ENCODE data around the gene CFAP53.

Gene CFAP53

GRCh38 chr18:50188652-50189051, 77.6 kb downstream of the CFAP53 start:
- H3K36me3 ChIP-seq, result no peaks in the 10 kb centered on the region
- H3K27ac ChIP-seq, result no peak overlapping the region
- no peaks in the 10 kb centered on the region for H3K9me3 ChIP-seq
- peaks cover 96% of the 10 kb centered on the region for H3K27me3 ChIP-seq
- H3K4me3 ChIP-seq (ENCODE audit: low read depth in 1 of 2, low read length in 1 of 2), result no peak overlapping the region
- no peak for TF ChIP-seq CTCF (IDR thresholded peaks at IDR 0.05)
- H3K4me1 ChIP-seq (ENCODE audit: control insufficient read depth in 1 of 2, insufficient read depth in 1 of 2, low read depth in 1 of 2, low read length in 1 of 2), result no peaks in the 10 kb centered on the region

- Histone ChIP-seq H3K36me3 (no peaks in the 10 kb centered on the region), H3K4me3 (ENCODE audit: low read depth in 1 of 2, low read length in 1 of 2) (no peak overlapping the region), H3K9me3 (no peaks in the 10 kb centered on the region), H3K27me3 (peaks cover 93% of the 10 kb centered on the region), H3K27ac (no peak overlapping the region), H3K4me1 (ENCODE audit: control insufficient read depth in 1 of 2, insufficient read depth in 1 of 2, low read depth in 1 of 2, low read length in 1 of 2) (no peaks in the 10 kb centered on the region)
- TF ChIP-seq CTCF (IDR thresholded peaks at IDR 0.05), result no peak
Observed at GRCh38 chr18:50187659-50188058, 78.6 kb downstream of the CFAP53 start.

GRCh38 chr18:50186385-50186784, 79.9 kb downstream of the CFAP53 start:
- H3K27me3 ChIP-seq, result peaks cover 93% of the 10 kb centered on the region
- H3K36me3 ChIP-seq, result no peaks in the 10 kb centered on the region
- no peak overlapping the region for H3K27ac ChIP-seq
- no peaks in the 10 kb centered on the region for H3K4me1 ChIP-seq (ENCODE audit: control insufficient read depth in 1 of 2, insufficient read depth in 1 of 2, low read depth in 1 of 2, low read length in 1 of 2)
- TF ChIP-seq CTCF (IDR thresholded peaks at IDR 0.05), result no peak
- H3K9me3 ChIP-seq, result no peaks in the 10 kb centered on the region
- no peak overlapping the region for H3K4me3 ChIP-seq (ENCODE audit: low read depth in 1 of 2, low read length in 1 of 2)

GRCh38 chr18:50183556-50183955, 82.7 kb downstream of the CFAP53 start:
- H3K36me3 ChIP-seq, result no peaks in the 10 kb centered on the region
- H3K9me3 ChIP-seq, result no peaks in the 10 kb centered on the region
- no peak overlapping the region for H3K27ac ChIP-seq
- no peaks in the 10 kb centered on the region for H3K4me1 ChIP-seq (ENCODE audit: control insufficient read depth in 1 of 2, insufficient read depth in 1 of 2, low read depth in 1 of 2, low read length in 1 of 2)
- TF ChIP-seq CTCF (IDR thresholded peaks at IDR 0.05), result no peak
- no peak overlapping the region for H3K4me3 ChIP-seq (ENCODE audit: low read depth in 1 of 2, low read length in 1 of 2)
- H3K27me3 ChIP-seq, result peaks cover 82% of the 10 kb centered on the region

- Histone ChIP-seq H3K27me3 (peaks cover 83% of the 10 kb centered on the region), H3K27ac (no peak overlapping the region), H3K4me3 (ENCODE audit: low read depth in 1 of 2, low read length in 1 of 2) (no peak overlapping the region), H3K36me3 (no peaks in the 10 kb centered on the region), H3K9me3 (no peaks in the 10 kb centered on the region), H3K4me1 (ENCODE audit: control insufficient read depth in 1 of 2, insufficient read depth in 1 of 2, low read depth in 1 of 2, low read length in 1 of 2) (no peaks in the 10 kb centered on the region)
- TF ChIP-seq CTCF (IDR thresholded peaks at IDR 0.05), result no peak
Observed at GRCh38 chr18:50182511-50182910, 83.8 kb downstream of the CFAP53 start.

GRCh38 chr18:50181590-50181989, 84.7 kb downstream of the CFAP53 start:
- no peaks in the 10 kb centered on the region for H3K4me1 ChIP-seq (ENCODE audit: control insufficient read depth in 1 of 2, insufficient read depth in 1 of 2, low read depth in 1 of 2, low read length in 1 of 2)
- no peaks in the 10 kb centered on the region for H3K9me3 ChIP-seq
- H3K27me3 ChIP-seq, result peaks cover 80% of the 10 kb centered on the region
- H3K36me3 ChIP-seq, result no peaks in the 10 kb centered on the region
- H3K27ac ChIP-seq, result no peak overlapping the region
- no peak overlapping the region for H3K4me3 ChIP-seq (ENCODE audit: low read depth in 1 of 2, low read length in 1 of 2)
- TF ChIP-seq CTCF (IDR thresholded peaks at IDR 0.05), result no peak

Data from neutrophil (primary cell).